IMR-90 (cell line): Measurements from ENCODE around the gene GNAO1. TPM values are rescaled to one million over a fixed set of nuclear protein-coding genes. Genes with fewer than 3 reads are reported as not detected.
"Not testable (repeated sequence)": the region's sequence is repeated elsewhere in the genome, so short reads cannot be mapped to it uniquely, and the experiment has no call there.

ENCODE experiments used
- ATAC-seq: fragments of 200-7000 bp; cut with Tn5 transposase; 2 replicates; pipeline ENCODE4 v1.9.1; 2020; ENCODE audit warnings: low read depth, mild to moderate bottlenecking, moderate library complexity
- BruUV-seq: library from RNA; stranded (reverse); fragments of 400-500 nt; replicated peaks from 2 replicates; lab custom pipeline; 2021; lab: Mats Ljungman, UMichigan
- CTCF ChIA-PET: fragments of 300-600 bp; formaldehyde crosslinking; extraction: SDS; loops from one replicate; lab custom pipeline; 2021; ENCODE audit warnings: antibody characterized with exemption; lab: Yijun Ruan, JAX
- POLR2A ChIA-PET: fragments of 300-600 bp; sonication (Branson Sonifier 250); formaldehyde crosslinking; loops from one replicate; lab custom pipeline; 2022; ENCODE audit warnings: antibody characterized with exemption; ENCODE audit not compliant: unreplicated experiment; lab: Charles Lee
- DNase-seq: peaks from one replicate; pipeline ENCODE4 v3.0.0; 2013
- H2AFZ ChIP-seq: replicated peaks from 2 replicates; pipeline ENCODE3; 2013; ENCODE audit warnings: low read length, mild to moderate bottlenecking; ENCODE audit not compliant: poor library complexity
- H2AK5ac ChIP-seq: 2 replicates; pipeline ENCODE4 v1.6.1; 2013; ENCODE audit warnings: low read depth, low read length, inconsistent platforms
- H2AK9ac ChIP-seq: replicated peaks from 2 replicates; pipeline ENCODE3; 2013; ENCODE audit warnings: mild to moderate bottlenecking, low read depth, low read length, moderate library complexity; ENCODE audit not compliant: poor library complexity
- H2BK120ac ChIP-seq: 2 replicates; pipeline ENCODE4 v1.6.1; 2013; ENCODE audit warnings: low read depth, low read length, inconsistent platforms
- H2BK15ac ChIP-seq: 3 replicates; pipeline ENCODE4 v1.6.1; 2013; ENCODE audit warnings: low read depth, low read length, inconsistent platforms
- H2BK20ac ChIP-seq: 2 replicates; pipeline ENCODE4 v1.6.1; 2013; ENCODE audit warnings: low read depth, mild to moderate bottlenecking, inconsistent platforms, low read length, moderate library complexity
- H2BK5ac ChIP-seq: 2 replicates; pipeline ENCODE4 v1.6.1; 2013; ENCODE audit warnings: mild to moderate bottlenecking, low read depth, low read length, inconsistent platforms; ENCODE audit not compliant: poor library complexity, severe bottlenecking
- H3K14ac ChIP-seq: replicated peaks from 2 replicates; pipeline ENCODE4 v1.6.1; 2013; ENCODE audit warnings: low read depth, low read length, inconsistent platforms
- H3K18ac ChIP-seq: 2 replicates; pipeline ENCODE4 v1.6.1; 2013; ENCODE audit warnings: low read depth, low read length, control low read depth
- H3K23ac ChIP-seq: 2 replicates; pipeline ENCODE4 v1.6.1; 2013; ENCODE audit warnings: low read depth, low read length, inconsistent platforms
- H3K27ac ChIP-seq: 2 replicates; pipeline ENCODE4 v1.5.1; 2013; ENCODE audit warnings: mild to moderate bottlenecking, control low read depth, low read length; ENCODE audit not compliant: insufficient read depth
- H3K27me3 ChIP-seq: 2 replicates; pipeline ENCODE4 v1.6.1; 2013; ENCODE audit warnings: low read length; ENCODE audit not compliant: control insufficient read depth, insufficient read depth
- H3K36me3 ChIP-seq: 2 replicates; pipeline ENCODE4 v1.6.1; 2013; ENCODE audit warnings: low read length, mixed read lengths; ENCODE audit not compliant: control insufficient read depth, insufficient read depth
- H3K4ac ChIP-seq: 2 replicates; pipeline ENCODE4 v1.6.1; 2013; ENCODE audit warnings: low read depth, low read length, inconsistent platforms
- H3K4me1 ChIP-seq: 2 replicates; pipeline ENCODE4 v1.6.1; 2013; ENCODE audit warnings: low read length, mixed read lengths; ENCODE audit not compliant: control insufficient read depth, insufficient read depth
- H3K4me2 ChIP-seq: 2 replicates; pipeline ENCODE4 v1.6.1; 2013; ENCODE audit warnings: low read depth, mild to moderate bottlenecking, control low read depth, low read length, moderate library complexity
- H3K4me3 ChIP-seq: 2 replicates; pipeline ENCODE4 v1.5.1; 2013; ENCODE audit warnings: low read depth, mild to moderate bottlenecking, control low read depth, low read length, moderate library complexity; ENCODE audit not compliant: insufficient read depth
- H3K56ac ChIP-seq: 2 replicates; pipeline ENCODE4 v1.6.1; 2013; ENCODE audit warnings: low read length, inconsistent platforms; ENCODE audit not compliant: insufficient read depth; ENCODE audit errors: extremely low read depth
- H3K79me1 ChIP-seq, 2 experiments: 2 replicates each; pipeline ENCODE4 v1.6.1; 2013; ENCODE audit warnings: low read length in 2 of 2, inconsistent platforms in 1 of 2, low read depth in 1 of 2
- H3K9ac ChIP-seq: 2 replicates; pipeline ENCODE4 v1.6.1; 2013; ENCODE audit warnings: low read depth, low read length, control low read depth
- H3K9me1 ChIP-seq: 2 replicates; pipeline ENCODE4 v1.6.1; 2013; ENCODE audit warnings: low read length, inconsistent platforms; ENCODE audit not compliant: insufficient read depth
- H3K9me3 ChIP-seq: 2 replicates; pipeline ENCODE4 v1.6.1; 2013; ENCODE audit warnings: low read length; ENCODE audit not compliant: control insufficient read depth, insufficient read depth
- H4K20me1 ChIP-seq: 2 replicates; pipeline ENCODE4 v1.6.1; 2013; ENCODE audit warnings: low read length, inconsistent platforms; ENCODE audit not compliant: insufficient read depth
- H4K5ac ChIP-seq: 2 replicates; pipeline ENCODE4 v1.6.1; 2013; ENCODE audit warnings: mild to moderate bottlenecking, low read depth, low read length, control low read depth
- H4K8ac ChIP-seq, 2 experiments: 2 replicates each; pipeline ENCODE4 v1.6.1; 2013; ENCODE audit warnings: low read depth in 2 of 2, low read length in 2 of 2, control low read depth in 1 of 2, inconsistent platforms in 1 of 2
- H4K91ac ChIP-seq: 2 replicates; pipeline ENCODE4 v1.6.1; 2013; ENCODE audit warnings: low read depth, low read length, inconsistent platforms; ENCODE audit not compliant: insufficient read depth
- BHLHE40 ChIP-seq: fragments of 150-350 bp; IDR thresholded peaks from 2 replicates; pipeline ENCODE4 v1.6.1; 2016; ENCODE audit warnings: mild to moderate bottlenecking, low read depth, low read length
- CEBPB ChIP-seq: IDR thresholded peaks from 2 replicates; pipeline ENCODE4 v1.6.1; 2012; ENCODE audit warnings: low read depth, low read length, improper control_type of control experiment
- FOS ChIP-seq: fragments of 150-350 bp; IDR thresholded peaks from 2 replicates; pipeline ENCODE4 v1.6.1; 2016; ENCODE audit warnings: low read depth, low read length
- MAFK ChIP-seq: IDR thresholded peaks from 2 replicates; pipeline ENCODE4 v1.6.1; 2012; ENCODE audit warnings: low read depth, low read length, improper control_type of control experiment
- MXI1 ChIP-seq: IDR thresholded peaks from 2 replicates; pipeline ENCODE4 v1.6.1; 2012; ENCODE audit warnings: low read depth, mild to moderate bottlenecking, low read length, moderate library complexity, borderline replicate concordance
- RCOR1 ChIP-seq: IDR thresholded peaks from 2 replicates; pipeline ENCODE4 v1.6.1; 2012; ENCODE audit warnings: mild to moderate bottlenecking, low read length, improper control_type of control experiment; ENCODE audit not compliant: insufficient replicate concordance
- WGBS, 2 experiments: methylation state at CpG; one replicate each; pipeline versions ENCODE4 v1.1.5 to v1.1.7; 2013; ENCODE audit warnings: missing lambda C conversion rate in 2 of 2; ENCODE audit not compliant: insufficient read length in 1 of 2; ENCODE audit errors: extremely low coverage in 2 of 2; 5-methylcytosine and 5-hydroxymethylcytosine counted together
- dilution Hi-C: fragments of 300-500 bp; cut with HindIII; formaldehyde crosslinking; loops from one replicate; pipeline ENCODE4 v1.14.3; 2018; ENCODE audit warnings: low sequenced_read_pairs; ENCODE audit not compliant: unreplicated experiment
- in situ Hi-C: fragments of 300-500 bp; cut with MboI; formaldehyde crosslinking; loops from 3 replicates; pipeline ENCODE4 v1.14.3; 2019; ENCODE audit warnings: low sequenced_read_pairs, inconsistent platforms, mixed read lengths
- intact Hi-C: fragments of 100-400 bp; cut with micrococcal nuclease; formaldehyde crosslinking; loops from 2 replicates; pipeline ENCODE4 v1.10.0; 2022
- polyA plus RNA-seq, 3 experiments: library from polyadenylated mRNA; depleted of rRNA; stranded (reverse); fragments of >200 nt; gene quantifications; 2 replicates each; pipeline ENCODE4 v1.2.3, GENCODE V29; 2012; ENCODE audit warnings: low replicate concordance in 1 of 3
- total RNA-seq: library from RNA; depleted of rRNA; stranded (reverse); fragments of >200 nt; gene quantifications from 2 replicates; pipeline ENCODE4 v1.2.3, GENCODE V29; 2012
- TF ChIP-seq, protein P1 (sequence below): fragments of 150-350 bp; IDR thresholded peaks from 2 replicates; pipeline ENCODE4 v1.6.1; 2016; ENCODE audit warnings: low read depth, mild to moderate bottlenecking, low read length, moderate library complexity, borderline replicate concordance

GNAO1 gene
- total and polyA plus RNA-seq, 2 of the 4 experiments (the other 2 are of a cell fraction) = under 0.01 to 0.07 TPM

DNA sequence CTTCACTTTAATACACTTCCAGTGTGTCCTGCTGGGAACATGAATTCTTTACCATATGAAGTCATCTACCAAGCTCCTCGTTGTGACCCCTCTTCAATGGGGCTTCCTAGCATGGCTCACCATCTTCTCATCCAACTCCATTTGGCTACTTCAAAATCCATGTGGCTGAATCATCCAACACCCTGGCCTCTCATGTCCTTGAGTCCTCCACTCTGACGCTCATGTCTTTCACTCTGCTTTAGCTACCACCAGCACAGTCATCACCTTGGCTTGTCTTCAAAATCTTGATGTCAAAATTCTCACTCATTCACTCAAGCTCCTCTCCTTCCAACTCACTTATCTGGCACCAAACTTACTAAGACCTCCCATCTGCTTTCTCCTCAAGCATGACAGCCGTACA, 198.3 kb downstream of the GNAO1 start:
- Histone ChIP-seq H2AFZ (no peak overlapping the region), H2AK9ac (no peak overlapping the region), H3K9me1 (peaks cover 5% of the 10 kb centered on the region), H2AK5ac (0 out of 2 replicates have a peak overlapping the region, but pooled peaks have one; percentile 76), H3K27me3 (no peaks in the 10 kb centered on the region), H3K14ac (no peak overlapping the region; the same call in 1 of the 2 replicates), H3K4me3 (no peak overlapping the region), H2BK120ac (peak overlapping the region; percentile 44), H3K56ac (no peak overlapping the region), H4K5ac (no peak overlapping the region), H2BK15ac (peak overlapping the region; percentile 68; the same call in 1 of the 3 replicates), H3K27ac (peak overlapping the region; percentile 55), H3K18ac (peak overlapping the region; percentile 55; the same call in 1 of the 2 replicates), H3K9ac (no peak overlapping the region), H3K23ac (peak overlapping the region; percentile 85; the same call in 1 of the 2 replicates), H3K36me3 (peaks cover 21% of the 10 kb centered on the region), H3K79me1 (peaks cover 11 to 24% of the 10 kb centered on the region in 2 experiments), H4K20me1 (peaks cover 5% of the 10 kb centered on the region; the same call in 1 of the 2 replicates), H4K8ac (peak overlapping the region; percentile 70 to 81; a peak in 3 of 4 replicates), H2BK20ac (peak overlapping the region; percentile 62), H3K4ac (peak overlapping the region; percentile 71), H3K4me2 (no peak overlapping the region; the same call in 1 of the 2 replicates), H4K91ac (peak overlapping the region; percentile 58; the same call in 1 of the 2 replicates), H3K9me3 (no peaks in the 10 kb centered on the region), H3K4me1 (peaks cover 11% of the 10 kb centered on the region), H2BK5ac (peak overlapping the region; percentile 97)
- in situ Hi-C loops (no loop called here), intact Hi-C loops (no loop called here), dilution Hi-C loops (no loop called here)
- ChIA-PET POLR2A (no interaction called here), CTCF (interaction anchor here (1.8 kb wide), 1 partner anchor 12 kb away, joined by 5 read pairs; no protein-coding TSS in a partner anchor)
- TF ChIP-seq MAFK = 0 out of 2 replicates have a peak, but pooled peaks have one; percentile 4
- TF ChIP-seq MXI1 = 0 out of 2 replicates have a peak, but pooled peaks have one; percentile 53
- peak; percentile 41 for TF ChIP-seq RCOR1
- TF ChIP-seq BHLHE40 = no peak
- TF ChIP-seq FOS = peak; percentile 72; the same call in 1 of the 2 replicates
- TF ChIP-seq CEBPB = peak; percentile 41; the same call in 1 of the 2 replicates
- TF ChIP-seq, protein P1, sequence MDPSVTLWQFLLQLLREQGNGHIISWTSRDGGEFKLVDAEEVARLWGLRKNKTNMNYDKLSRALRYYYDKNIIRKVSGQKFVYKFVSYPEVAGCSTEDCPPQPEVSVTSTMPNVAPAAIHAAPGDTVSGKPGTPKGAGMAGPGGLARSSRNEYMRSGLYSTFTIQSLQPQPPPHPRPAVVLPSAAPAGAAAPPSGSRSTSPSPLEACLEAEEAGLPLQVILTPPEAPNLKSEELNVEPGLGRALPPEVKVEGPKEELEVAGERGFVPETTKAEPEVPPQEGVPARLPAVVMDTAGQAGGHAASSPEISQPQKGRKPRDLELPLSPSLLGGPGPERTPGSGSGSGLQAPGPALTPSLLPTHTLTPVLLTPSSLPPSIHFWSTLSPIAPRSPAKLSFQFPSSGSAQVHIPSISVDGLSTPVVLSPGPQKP = no peak
- no TSS peak for BruUV-seq
- ATAC-seq (peak; percentile 89), DNase-seq (peak; percentile 100)
- 0% methylated on average over 2 of the region's 3 CpGs; no CpG with 5 or more reads in 1 of the 2 experiments for WGBS, 2 experiments

DNA sequence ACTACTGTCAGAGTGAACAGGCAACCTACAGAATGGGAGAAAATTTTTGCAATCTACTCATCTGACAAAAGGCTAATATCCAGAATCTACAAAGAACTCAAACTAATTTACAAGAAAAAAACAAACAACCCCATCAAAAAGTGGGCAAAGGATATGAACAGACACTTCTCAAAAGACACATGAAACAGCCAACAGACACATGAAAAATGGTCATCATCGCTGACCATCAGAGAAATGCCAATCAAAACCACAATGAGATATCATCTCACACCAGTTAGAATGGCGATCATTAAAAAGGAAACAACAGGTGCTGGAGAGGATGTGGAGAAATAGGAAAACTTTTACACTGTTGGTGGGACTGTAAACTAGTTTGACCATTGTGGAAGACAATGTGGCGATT, 205.4 kb downstream of the GNAO1 start:
- H2BK20ac ChIP-seq, intact Hi-C loops, CTCF ChIA-PET, H4K20me1 ChIP-seq, in situ Hi-C loops, ATAC-seq, H3K27me3 ChIP-seq, H3K23ac ChIP-seq, H2BK120ac ChIP-seq, DNase-seq, H2AK5ac ChIP-seq, BruUV-seq, H3K56ac ChIP-seq, H3K4me1 ChIP-seq, H3K4me3 ChIP-seq, H4K5ac ChIP-seq, H3K4ac ChIP-seq, H3K27ac ChIP-seq, H3K9me3 ChIP-seq, H3K4me2 ChIP-seq, POLR2A ChIA-PET, H3K9ac ChIP-seq, H4K8ac ChIP-seq, H3K18ac ChIP-seq, H2AK9ac ChIP-seq, H3K14ac ChIP-seq, H4K91ac ChIP-seq, H3K9me1 ChIP-seq, H2BK5ac ChIP-seq, dilution Hi-C loops, H2BK15ac ChIP-seq, H2AFZ ChIP-seq: not testable (repeated sequence)
- no CpG with 5 or more reads among the region's 3 CpGs for WGBS, 2 experiments
- Histone ChIP-seq H3K79me1 (peaks cover 9 to 11% of the 10 kb centered on the region in 2 experiments; a peak in 3 of 4 replicates), H3K36me3 (peaks cover 11% of the 10 kb centered on the region)
